Neuronal stem cell (in vitro differentiated cells): ENCODE measurements around the gene SLCO3A1.
A peak's percentile ranks its signal among the peaks of the same experiment; 100 is the strongest.

Experiments used
- DNase-seq: peaks from one replicate; pipeline ENCODE4 v3.0.0-alpha.2; 2013; ENCODE audit warnings: low spot score
- H2AFZ ChIP-seq: one replicate; pipeline ENCODE4 v1.6.1; 2013; ENCODE audit warnings: mild to moderate bottlenecking, low read length, inconsistent platforms
- H2AK5ac ChIP-seq: 2 replicates; pipeline ENCODE4 v1.6.1; 2013; ENCODE audit warnings: low read depth, mild to moderate bottlenecking, inconsistent platforms, low read length, moderate library complexity, mixed read lengths
- H2BK120ac ChIP-seq: 2 replicates; pipeline ENCODE4 v1.6.1; 2013; ENCODE audit warnings: low read depth, mild to moderate bottlenecking, inconsistent platforms, low read length, moderate library complexity, mixed read lengths
- H2BK12ac ChIP-seq: one replicate; pipeline ENCODE4 v1.6.1; 2013; ENCODE audit warnings: low read length, inconsistent platforms
- H2BK15ac ChIP-seq: 2 replicates; pipeline ENCODE4 v1.6.1; 2013; ENCODE audit warnings: mild to moderate bottlenecking, low read length, inconsistent platforms, mixed read lengths
- H2BK5ac ChIP-seq: one replicate; pipeline ENCODE4 v1.6.1; 2013; ENCODE audit warnings: inconsistent platforms, mild to moderate bottlenecking, low read length, moderate library complexity
- H3K14ac ChIP-seq: one replicate; pipeline ENCODE4 v1.6.1; 2013; ENCODE audit warnings: low read length, inconsistent platforms
- H3K18ac ChIP-seq: 2 replicates; pipeline ENCODE4 v1.6.1; 2013; ENCODE audit warnings: low read length, inconsistent platforms
- H3K23ac ChIP-seq: 2 replicates; pipeline ENCODE4 v1.6.1; 2013; ENCODE audit warnings: low read depth, mild to moderate bottlenecking, mixed read lengths, low read length, inconsistent platforms; ENCODE audit not compliant: poor library complexity
- H3K27ac ChIP-seq: replicated peaks from 3 replicates; pipeline ENCODE4 v1.5.1; 2013; ENCODE audit warnings: low read length, inconsistent platforms
- H3K27me3 ChIP-seq, 3 experiments: 2 replicates each; pipeline ENCODE4 v1.6.1; 2013; ENCODE audit warnings: low read length in 3 of 3, mild to moderate bottlenecking in 2 of 3, inconsistent platforms in 1 of 3, low read depth in 1 of 3, mixed read lengths in 1 of 3, moderate library complexity in 1 of 3; ENCODE audit not compliant: control insufficient read depth in 3 of 3, insufficient read depth in 3 of 3
- H3K36me3 ChIP-seq, 2 donors: replicated peaks in 1 of 2; 2 replicates each; pipeline ENCODE4 v1.6.1; 2013; ENCODE audit warnings: low read length in 2 of 2; ENCODE audit not compliant: control insufficient read depth in 2 of 2, insufficient read depth in 2 of 2
- H3K4ac ChIP-seq: 2 replicates; pipeline ENCODE4 v1.6.1; 2013; ENCODE audit warnings: inconsistent platforms, mild to moderate bottlenecking, low read length, moderate library complexity
- H3K4me1 ChIP-seq, 2 donors: 1 replicate in 1 of 2; 2 replicates in 1 of 2; pipeline ENCODE4 v1.6.1; 2013; ENCODE audit warnings: low read length in 2 of 2, low read depth in 1 of 2; ENCODE audit not compliant: control insufficient read depth in 2 of 2, insufficient read depth in 1 of 2
- H3K4me2 ChIP-seq: one replicate; pipeline ENCODE4 v1.6.1; 2013; ENCODE audit warnings: mild to moderate bottlenecking, low read length, inconsistent platforms; ENCODE audit not compliant: insufficient read depth, poor library complexity, severe bottlenecking
- H3K4me3 ChIP-seq, 2 donors: 2 replicates each; pipeline ENCODE4 v1.5.1; 2013; ENCODE audit warnings: low read length in 2 of 2, mild to moderate bottlenecking in 2 of 2, inconsistent platforms in 1 of 2, moderate library complexity in 1 of 2
- H3K79me1 ChIP-seq: one replicate; pipeline ENCODE4 v1.6.1; 2013; ENCODE audit warnings: low read depth, mild to moderate bottlenecking, inconsistent platforms, low read length, moderate library complexity
- H3K9ac ChIP-seq: one replicate; pipeline ENCODE4 v1.6.1; 2013; ENCODE audit warnings: mild to moderate bottlenecking, low read depth, low read length, inconsistent platforms; ENCODE audit not compliant: poor library complexity
- H3K9me3 ChIP-seq, 2 donors: replicated peaks in 1 of 2; 2 replicates each; pipeline versions ENCODE3 to v1.6.1; 2013; ENCODE audit warnings: low read length in 2 of 2, mild to moderate bottlenecking in 2 of 2, inconsistent platforms in 1 of 2, low read depth in 1 of 2, mixed read lengths in 1 of 2, moderate library complexity in 1 of 2; ENCODE audit not compliant: control insufficient read depth in 2 of 2, insufficient read depth in 1 of 2
- H4K8ac ChIP-seq: one replicate; pipeline ENCODE4 v1.6.1; 2013; ENCODE audit warnings: low read depth, mild to moderate bottlenecking, inconsistent platforms, low read length, moderate library complexity
- H4K91ac ChIP-seq: one replicate; pipeline ENCODE4 v1.6.1; 2013; ENCODE audit warnings: low read length, low read depth, mild to moderate bottlenecking, inconsistent platforms; ENCODE audit not compliant: poor library complexity
- WGBS, 2 donors: extraction: QIAGEN DNeasy Blood & Tissue Kit; methylation state at CpG; one replicate each; pipeline ENCODE4 v1.1.7; 2013; ENCODE audit warnings: missing lambda C conversion rate in 2 of 2, mixed read lengths in 1 of 2; ENCODE audit not compliant: insufficient read length in 2 of 2, insufficient replicate concordance in 1 of 2; ENCODE audit errors: extremely low coverage in 2 of 2; 5-methylcytosine and 5-hydroxymethylcytosine counted together

Gene SLCO3A1

GRCh38 chr15:92159481-92159880 is 306.0 kb downstream of the SLCO3A1 start:
- Histone ChIP-seq H3K79me1 (no peaks in the 10 kb centered on the region), H3K4me2 (no peak overlapping the region), H4K8ac (no peak overlapping the region), H2BK12ac (no peak overlapping the region), H4K91ac (no peak overlapping the region), H2AK5ac (no peak overlapping the region), H3K9me3 (no peaks in the 10 kb centered on the region), H2BK120ac (no peak overlapping the region), H2BK15ac (no peak overlapping the region), H2AFZ (no peak overlapping the region), H3K4me3 (no peak overlapping the region), H3K23ac (no peak overlapping the region), H3K27ac (no peak overlapping the region), H3K18ac (no peak overlapping the region), H2BK5ac (no peak overlapping the region), H3K4ac (no peak overlapping the region), H3K9ac (no peak overlapping the region), H3K4me1 (peaks cover 25 to 27% of the 10 kb centered on the region in 2 donors), H3K14ac (no peak overlapping the region), H3K36me3 (no peaks in the 10 kb centered on the region), H3K27me3 (no peaks in the 10 kb centered on the region)
- DNase-seq = no peak
- WGBS, 2 donors = no CpG with 5 or more reads among the region's 2 CpGs

- Histone ChIP-seq H3K4me3 (no peak overlapping the region), H3K9me3 (no peaks in the 10 kb centered on the region), H3K36me3 (no peaks in the 10 kb centered on the region), H3K4me1 (peaks cover 30 to 32% of the 10 kb centered on the region in 2 donors), H3K9ac (no peak overlapping the region), H2BK120ac (no peak overlapping the region), H2AFZ (peak overlapping the region; percentile 8), H3K27ac (peak overlapping the region; percentile 45), H3K14ac (no peak overlapping the region), H3K4me2 (no peak overlapping the region), H2BK5ac (no peak overlapping the region), H3K79me1 (no peaks in the 10 kb centered on the region), H3K23ac (no peak overlapping the region), H2BK12ac (no peak overlapping the region), H3K27me3 (no peaks in the 10 kb centered on the region), H4K8ac (no peak overlapping the region), H2AK5ac (no peak overlapping the region), H2BK15ac (no peak overlapping the region), H4K91ac (no peak overlapping the region), H3K18ac (no peak overlapping the region), H3K4ac (no peak overlapping the region)
- no peak for DNase-seq
- no CpG with 5 or more reads among the region's 15 CpGs for WGBS, 2 donors
Measured at GRCh38 chr15:92159906-92160841, 306.7 kb downstream of the SLCO3A1 start.

- Histone ChIP-seq H3K4me2 (peak overlapping the region; percentile 13), H3K9me3 (no peaks in the 10 kb centered on the region), H3K18ac (no peak overlapping the region), H2AK5ac (peak overlapping the region; percentile 24), H2BK12ac (no peak overlapping the region), H2BK5ac (no peak overlapping the region), H3K4me3 (no peak overlapping the region), H3K9ac (no peak overlapping the region), H3K4ac (no peak overlapping the region), H3K14ac (no peak overlapping the region), H3K4me1 (peaks cover 33 to 41% of the 10 kb centered on the region in 2 donors), H3K23ac (no peak overlapping the region), H3K27ac (no peak overlapping the region), H3K36me3 (no peaks in the 10 kb centered on the region), H4K91ac (no peak overlapping the region), H3K27me3 (no peaks in the 10 kb centered on the region), H4K8ac (no peak overlapping the region), H2BK15ac (no peak overlapping the region), H2BK120ac (no peak overlapping the region), H2AFZ (no peak overlapping the region), H3K79me1 (no peaks in the 10 kb centered on the region)
- WGBS, 2 donors = no CpG with 5 or more reads among the region's 6 CpGs
- no peak for DNase-seq
Measured at GRCh38 chr15:92161039-92161670, 307.6 kb downstream of the SLCO3A1 start.

GRCh38 chr15:92162657-92163056 is 309.1 kb downstream of the SLCO3A1 start:
- no peak overlapping the region for H3K27ac ChIP-seq
- no peak overlapping the region for H2AFZ ChIP-seq
- H3K36me3 ChIP-seq = no peaks in the 10 kb centered on the region
- H2AK5ac ChIP-seq = peak overlapping the region; percentile 70
- no peak overlapping the region for H2BK12ac ChIP-seq
- no peak overlapping the region for H3K23ac ChIP-seq
- H3K79me1 ChIP-seq = no peaks in the 10 kb centered on the region
- H2BK120ac ChIP-seq = no peak overlapping the region
- no peaks in the 10 kb centered on the region for H3K9me3 ChIP-seq
- no peak overlapping the region for H3K9ac ChIP-seq
- H2BK5ac ChIP-seq = no peak overlapping the region
- no peak overlapping the region for H3K4ac ChIP-seq
- H3K18ac ChIP-seq = peak overlapping the region; percentile 32
- H3K14ac ChIP-seq = no peak overlapping the region
- H4K91ac ChIP-seq = no peak overlapping the region
- no peak overlapping the region for H3K4me2 ChIP-seq
- H2BK15ac ChIP-seq = no peak overlapping the region
- peaks cover 36 to 42% of the 10 kb centered on the region in 2 donors for H3K4me1 ChIP-seq
- no CpG with 5 or more reads among the region's 17 CpGs for WGBS, 2 donors
- H4K8ac ChIP-seq = no peak overlapping the region
- no peak for DNase-seq
- no peaks in the 10 kb centered on the region for H3K27me3 ChIP-seq
- H3K4me3 ChIP-seq = no peak overlapping the region
